Stimulated activated memory B cell treated with anti-CD40 and anti-IgM and Interleukin-4, amounts not matched to agents 10 μg/mL and 1 μg/mL and 100 μg/mL, for 72 hours (primary cell): ENCODE measurements around the gene FAM117A.
A peak's percentile ranks its signal among the peaks of the same experiment; 100 is the strongest.
"Not testable (repeated sequence)": the region's sequence is repeated elsewhere in the genome, so short reads cannot be mapped to it uniquely, and the experiment has no call there.

Experiments used
- ATAC-seq: fragments of 150-1000 bp; cut with Tn5 transposase; 2 replicates; pipeline ENCODE4 v1.10.0; 2021
- H3K27ac Mint-ChIP-seq: one replicate; pipeline ENCODE4 v1.8.0; 2022; ENCODE audit warnings: mild to moderate bottlenecking, mixed read lengths
- H3K27me3 Mint-ChIP-seq: one replicate; pipeline ENCODE4 v1.8.0; 2022; ENCODE audit warnings: mixed read lengths
- H3K36me3 Mint-ChIP-seq: one replicate; pipeline ENCODE4 v1.8.0; 2022; ENCODE audit warnings: mixed read lengths
- H3K4me1 Mint-ChIP-seq: one replicate; pipeline ENCODE4 v1.8.0; 2022; ENCODE audit warnings: mixed read lengths
- H3K4me3 Mint-ChIP-seq: one replicate; pipeline ENCODE4 v1.8.0; 2022; ENCODE audit warnings: mild to moderate bottlenecking, moderate library complexity, mixed read lengths
- H3K9me3 Mint-ChIP-seq: one replicate; pipeline ENCODE4 v1.8.0; 2022; ENCODE audit warnings: mixed read lengths

FAM117A gene

DNA sequence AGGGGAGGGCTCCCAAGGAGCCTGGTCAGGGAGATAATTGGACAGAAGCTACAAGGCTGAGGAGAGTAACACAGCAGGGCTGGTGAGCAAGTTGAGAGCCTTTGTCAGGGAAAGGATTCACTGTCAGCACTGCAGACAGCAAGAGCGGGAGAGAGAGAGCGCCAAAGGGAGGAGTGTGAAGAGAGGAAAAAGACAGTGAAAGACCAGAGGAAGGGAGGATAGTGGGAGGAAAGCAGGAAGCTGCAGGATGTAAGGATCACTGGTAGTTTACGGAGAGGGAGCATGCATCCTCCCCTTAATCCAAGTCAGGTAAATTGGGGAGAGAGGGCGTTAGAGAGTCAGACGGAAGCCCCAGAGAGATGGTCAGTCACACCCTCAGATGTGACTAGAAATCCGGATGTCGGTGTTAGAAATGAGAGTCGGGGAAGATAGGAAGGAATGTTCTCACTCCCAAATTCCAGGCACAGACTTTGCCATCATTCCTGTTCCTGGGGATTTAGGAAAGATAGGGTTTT lies 72.2 kb downstream of the FAM117A start:
- Mint-ChIP-seq H3K4me1 (peaks cover 27% of the 10 kb centered on the region), H3K27me3 (peaks cover 9% of the 10 kb centered on the region), H3K27ac (no peak overlapping the region), H3K9me3 (no peaks in the 10 kb centered on the region), H3K4me3 (no peak overlapping the region), H3K36me3 (no peaks in the 10 kb centered on the region)
- ATAC-seq: no peak

DNA sequence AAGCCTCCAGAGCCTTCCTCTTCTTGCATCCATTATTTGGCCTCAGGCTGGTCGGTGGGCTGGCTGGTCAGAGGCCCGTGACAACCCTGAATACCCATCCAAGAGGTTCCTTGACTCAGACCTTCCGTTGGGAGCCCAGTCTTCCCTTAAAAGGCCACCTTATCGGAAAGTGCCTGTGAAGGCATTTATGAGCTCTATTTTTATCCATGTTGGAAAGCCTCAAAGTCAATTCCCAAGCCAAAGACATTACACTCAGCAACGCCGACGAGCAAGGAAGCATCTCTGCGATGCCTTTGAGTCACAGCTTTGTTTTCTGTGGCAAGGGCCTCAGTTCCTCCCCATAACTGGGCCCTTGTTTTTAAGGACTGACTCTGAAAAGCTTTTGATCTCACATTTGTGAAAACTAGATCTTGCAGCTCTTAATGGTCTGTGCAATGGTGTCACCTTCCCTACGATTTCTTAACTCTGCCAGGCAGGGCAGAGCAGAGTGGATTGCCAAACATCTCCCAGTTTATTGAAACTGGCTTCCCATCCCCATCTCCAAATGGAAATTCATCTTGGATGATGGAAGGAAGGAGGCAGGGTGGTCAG lies 72.8 kb downstream of the FAM117A start:
- Mint-ChIP-seq H3K27me3 (peaks cover 9% of the 10 kb centered on the region), H3K27ac (no peak overlapping the region), H3K4me3 (no peak overlapping the region), H3K36me3 (no peaks in the 10 kb centered on the region), H3K9me3 (no peaks in the 10 kb centered on the region), H3K4me1 (peaks cover 21% of the 10 kb centered on the region)
- ATAC-seq: no peak

DNA sequence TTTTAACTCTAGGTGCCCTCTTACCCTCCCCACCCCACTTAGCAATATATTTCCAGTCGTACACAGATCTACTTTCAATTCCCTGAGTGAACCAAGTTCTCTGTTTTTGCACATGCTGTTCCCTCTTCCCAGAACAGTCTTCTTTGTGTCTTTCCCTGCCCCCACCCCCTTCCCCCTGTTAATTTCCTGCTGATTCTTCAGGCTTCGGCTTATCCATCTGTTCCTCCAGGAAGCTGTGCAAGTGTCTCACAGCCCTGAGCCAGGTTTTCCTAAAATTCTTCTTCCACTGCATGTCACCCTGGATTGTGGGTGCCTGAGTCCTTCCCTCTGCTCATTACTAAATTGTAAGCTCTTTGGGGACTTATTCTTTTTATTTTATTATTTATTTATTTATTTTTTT lies 73.7 kb downstream of the FAM117A start:
- Mint-ChIP-seq H3K27ac (no peak overlapping the region), H3K4me1 (peaks cover 14% of the 10 kb centered on the region), H3K9me3 (no peaks in the 10 kb centered on the region), H3K4me3 (no peak overlapping the region), H3K27me3 (peaks cover 9% of the 10 kb centered on the region), H3K36me3 (no peaks in the 10 kb centered on the region)
- no peak for ATAC-seq

DNA sequence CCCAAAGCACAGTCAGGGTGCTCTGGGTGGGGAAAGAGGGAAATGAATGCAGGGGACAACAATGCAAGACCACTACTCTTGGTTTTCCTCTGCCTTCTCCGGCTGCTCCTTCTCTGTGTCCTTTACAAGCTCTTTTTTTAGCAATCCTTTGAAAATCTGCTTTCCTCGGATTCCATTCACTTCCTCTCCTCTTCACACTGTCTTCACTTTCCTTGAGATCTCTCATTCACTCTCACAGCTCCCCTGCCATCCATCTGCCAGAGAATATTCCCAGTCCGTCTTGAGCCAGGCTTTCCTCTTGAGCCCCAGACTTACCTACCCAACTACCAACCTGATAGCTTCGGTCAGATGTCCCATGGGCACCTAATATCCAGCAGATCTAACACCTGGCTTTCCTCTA lies 75.1 kb downstream of the FAM117A start:
- Mint-ChIP-seq H3K9me3 (no peaks in the 10 kb centered on the region), H3K36me3 (no peaks in the 10 kb centered on the region), H3K27me3 (peaks cover 9% of the 10 kb centered on the region), H3K4me1 (peaks cover 8% of the 10 kb centered on the region), H3K4me3 (no peak overlapping the region), H3K27ac (peak overlapping the region; percentile 4)
- ATAC-seq: no peak

DNA sequence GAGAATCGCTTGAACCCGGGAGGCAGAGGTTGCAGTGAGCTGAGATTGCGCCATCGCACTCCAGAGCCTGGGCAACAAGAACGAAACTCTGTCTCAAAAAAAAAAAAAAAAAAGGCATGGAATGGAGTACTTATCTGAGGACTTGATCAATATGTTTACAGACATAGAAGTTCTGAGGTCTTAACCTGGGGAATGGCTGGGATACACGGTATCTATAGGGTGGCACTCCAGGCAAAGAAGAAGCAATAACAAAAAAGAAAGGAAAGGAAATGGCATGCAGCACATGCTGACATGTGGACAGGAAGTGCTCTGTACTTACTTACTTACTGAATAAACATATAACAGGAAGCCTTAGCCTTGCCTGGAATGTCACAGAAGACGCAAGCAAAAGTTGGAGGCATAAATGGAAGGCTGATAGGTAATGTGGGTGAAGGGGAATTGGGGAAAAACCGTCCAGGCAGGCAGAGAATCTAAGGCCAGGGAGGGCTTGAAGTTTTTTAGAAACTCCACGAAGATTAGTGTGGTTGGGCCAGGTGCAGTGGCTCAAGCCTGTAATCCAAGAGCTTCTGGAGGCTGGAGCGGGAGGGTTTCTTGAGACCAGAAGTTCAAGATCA lies 75.9 kb downstream of the FAM117A start:
- peaks cover 9% of the 10 kb centered on the region for H3K27me3 Mint-ChIP-seq
- ATAC-seq: no peak
- no peaks in the 10 kb centered on the region for H3K9me3 Mint-ChIP-seq
- no peaks in the 10 kb centered on the region for H3K36me3 Mint-ChIP-seq
- H3K27ac Mint-ChIP-seq: peak overlapping the region; percentile 81
- H3K4me3 Mint-ChIP-seq: no peak overlapping the region
- H3K4me1 Mint-ChIP-seq: peaks cover 8% of the 10 kb centered on the region

DNA sequence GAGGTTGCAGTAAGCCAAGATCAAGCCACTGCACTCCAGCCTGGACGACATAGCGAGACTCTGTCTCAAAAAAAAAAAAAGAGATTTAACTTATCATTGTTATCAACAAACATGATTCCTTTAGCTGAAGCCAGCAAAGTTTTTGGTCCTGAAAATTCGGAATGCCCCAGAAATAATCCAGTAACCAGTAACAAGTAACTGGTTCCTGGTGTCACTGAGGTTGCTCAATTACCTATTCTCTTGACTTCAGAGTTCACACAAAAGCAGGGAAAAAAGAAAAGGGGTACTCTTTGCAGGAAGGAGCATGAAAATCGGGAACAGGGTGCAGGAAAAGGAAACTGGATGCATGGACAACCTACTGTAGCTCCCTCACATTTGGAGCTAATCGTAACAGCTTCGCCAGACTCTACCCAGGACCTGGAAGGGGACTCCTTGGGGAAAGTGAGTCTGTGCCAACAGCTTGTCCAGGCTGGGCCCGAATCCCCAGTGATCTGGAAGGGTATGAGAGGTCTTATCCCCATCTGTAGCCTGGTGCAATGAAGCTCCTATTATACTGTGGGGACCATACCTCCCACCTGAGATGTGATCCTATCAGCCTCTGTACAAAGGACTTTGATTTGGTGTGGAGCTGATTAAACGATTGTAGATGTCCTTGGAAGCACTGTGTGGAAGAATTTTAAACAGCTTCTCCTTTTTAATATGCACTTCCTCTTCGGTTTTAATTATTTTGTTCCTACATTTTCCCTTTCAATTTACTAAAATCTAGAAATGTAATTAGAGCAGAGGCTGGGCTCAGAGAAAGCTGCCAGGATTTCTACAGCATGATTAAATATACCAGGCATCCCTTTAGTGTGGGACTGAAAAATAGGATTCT lies 82.6 kb downstream of the FAM117A start:
- H3K27ac Mint-ChIP-seq: no peak overlapping the region
- no peaks in the 10 kb centered on the region for H3K36me3 Mint-ChIP-seq
- H3K4me1 Mint-ChIP-seq: peaks cover 14% of the 10 kb centered on the region
- ATAC-seq: no peak
- H3K4me3 Mint-ChIP-seq: no peak overlapping the region
- no peaks in the 10 kb centered on the region for H3K27me3 Mint-ChIP-seq
- H3K9me3 Mint-ChIP-seq: no peaks in the 10 kb centered on the region

DNA sequence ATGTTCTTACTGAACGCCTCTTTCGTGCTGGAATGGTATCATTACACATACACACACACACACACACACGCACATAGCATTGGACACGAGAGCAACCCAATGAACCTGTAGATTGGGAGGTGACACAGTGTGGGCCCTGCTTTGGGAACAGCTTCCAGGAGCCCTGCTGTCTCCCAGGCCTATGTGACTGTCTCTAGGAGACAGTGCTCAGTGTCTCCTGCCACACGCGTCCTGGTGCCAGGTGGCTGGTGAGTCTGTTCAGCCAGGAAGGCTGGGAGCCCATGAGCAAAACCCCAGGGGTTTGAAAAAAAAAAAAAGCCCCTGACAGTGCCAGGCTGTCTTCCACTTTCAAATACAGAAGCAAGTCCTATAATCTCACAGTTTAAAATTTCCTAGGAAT lies 83.6 kb downstream of the FAM117A start:
- Mint-ChIP-seq H3K9me3 (no peaks in the 10 kb centered on the region), H3K27ac (no peak overlapping the region), H3K36me3 (peaks cover 2% of the 10 kb centered on the region), H3K4me1 (peaks cover 24% of the 10 kb centered on the region), H3K27me3 (no peaks in the 10 kb centered on the region), H3K4me3 (no peak overlapping the region)
- ATAC-seq: no peak

DNA sequence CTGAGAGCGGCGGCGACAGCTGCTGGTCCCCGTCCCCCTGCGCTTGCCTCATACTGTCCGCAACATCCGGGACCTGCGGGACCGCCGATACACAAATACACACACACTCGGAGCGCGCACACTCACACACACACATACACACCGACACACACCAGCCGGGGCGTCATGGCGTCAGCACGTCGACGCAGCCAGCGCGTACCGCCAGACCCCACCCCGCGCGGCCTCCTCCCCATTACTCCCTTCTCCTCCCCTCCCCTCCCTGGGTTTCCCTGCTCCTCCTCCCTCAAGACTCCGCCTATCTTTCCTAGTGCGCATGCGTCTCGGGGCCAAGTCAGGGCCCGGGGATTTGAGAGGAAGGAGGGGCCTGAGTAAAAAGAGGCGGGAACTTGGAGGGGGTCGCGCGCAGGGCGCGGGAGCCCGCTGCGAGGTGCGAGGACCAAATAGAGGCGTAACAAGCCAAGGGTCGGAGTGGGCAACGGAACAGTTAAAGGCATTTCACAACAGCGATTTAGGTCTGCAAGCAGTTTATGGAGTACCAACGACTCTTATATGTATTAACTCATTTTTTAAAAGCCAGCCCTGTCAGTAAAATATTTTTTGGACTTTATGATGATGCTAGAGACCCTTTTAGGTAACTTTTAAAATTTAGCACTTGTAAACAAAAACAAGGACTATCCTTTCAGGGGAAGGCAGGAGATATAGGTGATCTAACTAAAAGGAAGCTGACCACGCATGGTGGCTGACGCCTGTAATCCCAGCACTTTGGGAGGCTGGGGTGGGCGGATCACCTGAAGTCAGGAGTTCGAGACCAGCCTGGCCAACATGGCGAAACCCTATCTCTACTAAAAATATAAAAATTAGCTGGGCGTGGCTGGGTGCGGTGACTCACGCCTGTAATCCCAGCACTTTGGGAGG lies 85.7 kb downstream of the FAM117A start, which contains the start of gene SPOP:
Gene SPOP, minus strand, starts transcription at position 165 of the 915 bp plus-strand sequence. CDS start 55,287 bp downstream, outside the sequence.
- Mint-ChIP-seq H3K4me1 (peaks cover 43% of the 10 kb centered on the region), H3K27ac (peak within 1 kb of the TSS; percentile 91)

DNA sequence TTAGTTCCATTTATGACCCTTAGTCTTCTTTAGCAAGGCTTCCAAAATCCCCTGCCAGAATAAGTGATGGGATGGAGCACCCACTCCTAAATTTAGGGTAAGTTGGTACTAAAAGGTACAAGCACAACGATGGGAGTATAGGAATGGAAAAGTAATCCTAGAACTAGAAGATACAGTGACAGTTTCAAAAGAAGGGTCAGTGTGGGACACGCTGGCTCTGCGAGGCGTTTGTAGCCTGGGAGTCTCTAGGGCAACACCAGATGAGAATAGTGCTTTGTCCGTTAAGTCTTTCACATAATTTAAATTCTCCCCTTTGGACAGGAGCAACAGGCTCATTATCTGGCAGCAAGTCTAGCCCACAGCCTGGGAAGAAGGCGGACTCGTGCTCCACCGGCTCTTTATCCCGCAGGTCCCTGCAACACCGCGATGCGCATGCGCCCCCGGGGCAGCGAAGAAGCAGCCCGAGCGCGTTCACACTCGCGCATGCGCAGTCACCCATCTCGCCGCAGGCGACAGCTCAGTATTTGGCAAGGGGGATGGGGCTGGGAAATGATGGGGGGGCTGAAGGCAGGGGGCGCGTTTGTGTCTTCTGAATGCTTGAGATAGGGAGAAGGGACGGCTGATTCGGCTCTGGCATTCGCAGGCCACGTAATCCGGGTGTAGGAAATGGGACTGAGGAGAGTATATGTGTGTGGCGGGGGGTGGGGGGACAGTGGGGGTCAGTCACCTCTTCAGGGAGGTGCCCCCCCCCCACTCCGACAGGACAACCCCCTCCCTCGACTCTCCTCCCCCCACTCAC lies 86.6 kb downstream of the FAM117A start:
- no peaks in the 10 kb centered on the region for H3K27me3 Mint-ChIP-seq
- peak overlapping the region; percentile 91 for H3K27ac Mint-ChIP-seq
- no peaks in the 10 kb centered on the region for H3K9me3 Mint-ChIP-seq
- ATAC-seq: peak; percentile 77
- peaks cover 47% of the 10 kb centered on the region for H3K4me1 Mint-ChIP-seq
- H3K4me3 Mint-ChIP-seq: peak overlapping the region; percentile 83
- H3K36me3 Mint-ChIP-seq: peaks cover 7% of the 10 kb centered on the region

More for the DNA sequence above, 85.7 kb downstream of the FAM117A start, which contains the start of gene SPOP:
- H3K36me3 Mint-ChIP-seq: peaks cover 7% of the 10 kb centered on the region
- no peaks in the 10 kb centered on the region for H3K9me3 Mint-ChIP-seq
- ATAC-seq: peak; percentile 97
- peak within 1 kb of the TSS; percentile 83 for H3K4me3 Mint-ChIP-seq
- H3K27me3 Mint-ChIP-seq: no peaks in the 10 kb centered on the region

DNA sequence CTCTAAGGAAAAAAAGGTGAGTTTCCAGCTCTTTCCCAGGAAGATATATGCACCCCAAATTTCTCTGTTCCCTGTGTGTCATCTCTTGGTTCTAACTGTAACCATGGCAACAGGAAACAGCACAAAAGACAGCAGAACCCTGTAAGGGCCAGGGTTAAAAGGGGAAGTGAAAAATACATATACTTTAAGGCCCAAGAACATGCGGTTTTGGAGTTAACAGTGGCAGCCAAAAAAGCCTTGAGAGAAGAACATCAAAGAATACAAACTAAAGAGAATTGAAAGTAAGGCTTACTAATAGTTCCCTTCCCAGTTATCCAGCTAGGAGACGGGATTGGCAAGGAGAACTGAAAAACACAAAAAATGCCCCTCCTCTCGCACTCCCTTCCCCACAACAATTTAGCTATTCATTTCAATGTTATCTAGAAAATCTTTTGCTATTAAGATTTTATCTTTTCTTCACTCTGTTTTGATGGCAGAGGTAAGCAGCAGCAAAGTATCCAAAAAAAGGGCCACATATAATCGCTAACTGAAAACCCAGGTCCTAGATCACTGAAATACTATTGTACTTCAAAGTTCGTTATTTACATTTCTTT lies 87.6 kb downstream of the FAM117A start:
- Mint-ChIP-seq H3K4me3 (peak overlapping the region; percentile 83), H3K9me3 (no peaks in the 10 kb centered on the region), H3K36me3 (peaks cover 7% of the 10 kb centered on the region), H3K27me3 (no peaks in the 10 kb centered on the region), H3K4me1 (peaks cover 47% of the 10 kb centered on the region), H3K27ac (peak overlapping the region; percentile 91)
- ATAC-seq: peak; percentile 77

DNA sequence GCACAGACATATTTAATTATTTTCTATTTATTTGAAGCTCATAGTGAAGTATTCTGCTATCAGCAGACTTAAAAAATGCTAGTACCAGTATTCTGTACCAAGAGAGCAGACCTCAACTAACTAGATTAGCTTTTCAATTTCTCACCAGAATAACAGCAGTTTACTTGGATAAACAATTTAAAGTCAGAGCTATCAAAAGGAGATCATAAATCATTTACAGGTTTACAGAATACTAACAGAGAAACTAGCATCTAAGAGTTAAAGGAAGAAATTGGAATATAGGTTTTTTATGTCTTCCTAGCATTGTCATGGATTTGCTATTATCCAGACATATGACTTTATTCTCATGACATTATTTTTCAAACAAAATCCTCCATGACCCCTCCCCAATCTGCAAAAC lies 89.4 kb downstream of the FAM117A start:
- Mint-ChIP-seq H3K4me1 (peaks cover 47% of the 10 kb centered on the region), H3K27ac (peak overlapping the region; percentile 91), H3K9me3 (no peaks in the 10 kb centered on the region), H3K36me3 (peaks cover 7% of the 10 kb centered on the region), H3K27me3 (no peaks in the 10 kb centered on the region), H3K4me3 (no peak overlapping the region)
- no peak for ATAC-seq

DNA sequence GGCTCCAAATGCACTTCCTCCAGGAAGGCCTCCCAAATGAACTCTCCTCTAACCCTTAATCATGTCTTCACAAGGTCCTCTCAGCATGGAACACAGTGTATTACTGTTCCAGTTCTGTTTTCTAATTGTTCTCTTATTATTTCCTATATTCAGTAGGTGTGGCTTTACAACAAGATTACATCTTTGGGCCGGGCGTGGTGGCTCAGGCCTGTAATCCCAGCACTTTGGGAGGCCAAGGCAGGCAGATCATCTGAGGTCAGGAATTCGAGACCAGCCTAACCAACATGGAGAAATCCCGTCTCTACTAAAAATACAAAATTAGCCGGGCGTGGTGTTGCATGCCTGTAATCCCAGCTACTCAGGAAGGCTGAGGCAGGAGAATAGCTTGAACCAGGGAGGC lies 90.3 kb downstream of the FAM117A start:
- H3K9me3 Mint-ChIP-seq, ATAC-seq, H3K36me3 Mint-ChIP-seq, H3K27me3 Mint-ChIP-seq, H3K4me3 Mint-ChIP-seq: not testable (repeated sequence)
- peaks cover 47% of the 10 kb centered on the region for H3K4me1 Mint-ChIP-seq
- H3K27ac Mint-ChIP-seq: peak overlapping the region; percentile 30

DNA sequence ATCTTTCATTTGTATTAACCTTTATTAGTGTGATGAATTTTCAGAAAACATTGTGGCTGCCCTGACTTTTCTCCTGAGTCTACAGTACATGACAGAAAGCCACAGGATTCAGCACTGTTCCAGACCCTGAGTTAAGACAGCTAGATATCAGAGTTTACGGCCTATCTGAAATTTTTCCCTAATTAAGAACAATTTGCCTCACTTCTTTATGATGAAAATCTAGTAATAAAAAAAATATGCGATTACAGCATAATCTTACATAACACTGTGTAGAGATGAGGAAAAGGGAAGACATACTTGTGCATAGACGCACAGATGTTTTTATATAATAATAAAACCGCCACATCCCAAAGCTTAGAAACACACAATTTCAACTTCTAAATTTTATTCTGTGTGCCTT lies 93.3 kb downstream of the FAM117A start:
- no peaks in the 10 kb centered on the region for H3K27me3 Mint-ChIP-seq
- H3K27ac Mint-ChIP-seq: no peak overlapping the region
- no peak overlapping the region for H3K4me3 Mint-ChIP-seq
- H3K4me1 Mint-ChIP-seq: peaks cover 50% of the 10 kb centered on the region
- no peak for ATAC-seq
- no peaks in the 10 kb centered on the region for H3K9me3 Mint-ChIP-seq
- peaks cover 13% of the 10 kb centered on the region for H3K36me3 Mint-ChIP-seq

DNA sequence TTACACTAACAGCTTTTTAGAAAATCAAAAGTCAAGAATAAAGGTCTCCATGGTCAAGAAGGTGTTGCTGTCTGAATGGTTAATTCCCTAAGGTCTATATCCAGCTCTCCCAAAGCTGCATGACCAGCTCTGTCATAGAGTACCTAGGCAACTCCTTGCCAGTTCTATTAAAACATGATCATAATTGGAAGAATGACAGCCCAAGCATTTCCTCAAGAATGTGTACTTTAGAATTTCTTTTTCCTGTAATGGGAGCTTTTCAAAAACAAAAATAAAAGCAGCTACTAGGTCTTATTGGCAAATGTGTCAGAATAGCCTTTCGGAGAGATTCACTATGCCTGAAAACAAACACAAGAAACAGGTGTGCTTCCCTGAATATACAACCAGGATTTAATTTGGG lies 93.9 kb downstream of the FAM117A start:
- Mint-ChIP-seq H3K4me1 (peaks cover 50% of the 10 kb centered on the region), H3K9me3 (no peaks in the 10 kb centered on the region), H3K36me3 (peaks cover 10% of the 10 kb centered on the region), H3K27ac (no peak overlapping the region), H3K27me3 (no peaks in the 10 kb centered on the region), H3K4me3 (no peak overlapping the region)
- ATAC-seq: no peak
